B cell (primary cell): Measurements from ENCODE around the gene PPP1R13B. TPM values are rescaled to one million over a fixed set of nuclear protein-coding genes. Genes with fewer than 3 reads are reported as not detected.

Experiments
- ATAC-seq: fragments of 200-7000 bp; cut with Tn5 transposase; one replicate; pipeline ENCODE4 v1.10.0; 2021; ENCODE audit warnings: low read depth, mild to moderate bottlenecking, moderate number of reproducible peaks, moderate library complexity
- CTCF ChIA-PET: fragments of 350-600 bp; sonication (Branson Sonifier 250); formaldehyde crosslinking; loops from one replicate; lab custom pipeline; 2021; ENCODE audit warnings: antibody characterized with exemption, inconsistent platforms; lab: Charles Lee
- POLR2A ChIA-PET: fragments of 350-600 bp; sonication (Branson Sonifier 250); formaldehyde crosslinking; loops from one replicate; lab custom pipeline; 2021; ENCODE audit warnings: antibody characterized with exemption; lab: Charles Lee
- DNase-seq: peaks from one replicate; pipeline ENCODE4 v3.0.0; 2013
- H2AFZ ChIP-seq: 2 replicates; pipeline ENCODE4 v1.6.1; 2012; ENCODE audit warnings: mild to moderate bottlenecking, low read depth, low read length; ENCODE audit not compliant: insufficient read depth, poor library complexity, severe bottlenecking
- H3K27ac ChIP-seq, 2 donors: 1 replicate in 1 of 2; 2 replicates in 1 of 2; pipeline ENCODE4 v1.5.1; 2012 to 2013; ENCODE audit warnings: low read length in 2 of 2, mild to moderate bottlenecking in 2 of 2, moderate library complexity in 1 of 2
- H3K27me3 ChIP-seq, 4 experiments: fragments of 200-600 bp in 1 of 4; sonication (generic) in 1 of 4; replicated peaks in 1 of 4; 1 replicate in 2 of 4; 2 replicates in 2 of 4; pipeline versions ENCODE4 v1.6.1 to v1.7.0; 2013 to 2016; ENCODE audit warnings: low read length in 3 of 4, mild to moderate bottlenecking in 2 of 4, mixed read lengths in 1 of 4, moderate library complexity in 1 of 4; ENCODE audit not compliant: insufficient read depth in 4 of 4, control insufficient read depth in 3 of 4; ENCODE audit errors: control extremely low read depth in 1 of 4
- H3K36me3 ChIP-seq, 2 experiments: replicated peaks in 1 of 2; 1 replicate in 1 of 2; 2 replicates in 1 of 2; pipeline versions ENCODE4 v1.6.1 to v1.7.1; 2013; ENCODE audit warnings: low read length in 1 of 2; ENCODE audit not compliant: insufficient read depth in 2 of 2, control insufficient read depth in 1 of 2; ENCODE audit errors: control extremely low read depth in 1 of 2, extremely low read depth in 1 of 2
- H3K4me1 ChIP-seq, 2 donors: fragments of 200-600 bp in 1 of 2; sonication (generic) in 1 of 2; 1 replicate in 1 of 2; 2 replicates in 1 of 2; pipeline versions ENCODE4 v1.5.1 to v1.6.1; 2013 to 2017; ENCODE audit warnings: low read length in 2 of 2; ENCODE audit not compliant: control insufficient read depth in 2 of 2, insufficient read depth in 2 of 2
- H3K4me2 ChIP-seq: replicated peaks from 2 replicates; pipeline ENCODE3; 2012; ENCODE audit warnings: mild to moderate bottlenecking, low read depth, low read length; ENCODE audit not compliant: poor library complexity, severe bottlenecking
- H3K4me3 ChIP-seq, 5 experiments: fragments of 200-600 bp in 1 of 5; sonication (generic) in 1 of 5; 1 replicate in 3 of 5; 2 replicates in 2 of 5; pipeline versions ENCODE4 v1.5.1 to v1.7.0; 2011 to 2016; ENCODE audit warnings: low read length in 4 of 5, mild to moderate bottlenecking in 4 of 5, low read depth in 2 of 5, control low read depth in 1 of 5, moderate library complexity in 1 of 5; ENCODE audit not compliant: insufficient read depth in 1 of 5; ENCODE audit errors: control extremely low read depth in 1 of 5, extremely low read depth in 1 of 5
- H3K79me2 ChIP-seq: fragments of 200-600 bp; sonication (generic); one replicate; pipeline ENCODE4 v1.6.0; 2016; ENCODE audit warnings: low read length; ENCODE audit not compliant: control insufficient read depth, insufficient read depth
- H3K9ac ChIP-seq: fragments of 200-600 bp; sonication (generic); 2 replicates; pipeline ENCODE4 v1.6.1; 2017; ENCODE audit warnings: mild to moderate bottlenecking, low read length, moderate library complexity
- H3K9me3 ChIP-seq, 3 donors: one replicate each; pipeline versions ENCODE4 v1.6.1 to v1.7.1; 2013; ENCODE audit warnings: low read length in 2 of 3; ENCODE audit not compliant: control insufficient read depth in 2 of 3, insufficient read depth in 1 of 3; ENCODE audit errors: control extremely low read depth in 1 of 3
- H4K20me1 ChIP-seq: 2 replicates; pipeline ENCODE4 v1.6.0; 2012; ENCODE audit warnings: mild to moderate bottlenecking, low read length; ENCODE audit not compliant: insufficient read depth, control insufficient read depth, poor library complexity, severe bottlenecking
- H3K27ac Mint-ChIP-seq: one replicate; pipeline ENCODE4 v1.8.0; 2021; ENCODE audit warnings: mixed read lengths
- H3K27me3 Mint-ChIP-seq: one replicate; pipeline ENCODE4 v1.8.0; 2021; ENCODE audit warnings: mixed read lengths
- H3K4me1 Mint-ChIP-seq: one replicate; pipeline ENCODE4 v1.8.0; 2021; ENCODE audit warnings: mixed read lengths
- H3K4me3 Mint-ChIP-seq: one replicate; pipeline ENCODE4 v1.8.0; 2021; ENCODE audit warnings: mixed read lengths
- H3K9me3 Mint-ChIP-seq: one replicate; pipeline ENCODE4 v1.8.0; 2022; ENCODE audit warnings: mixed read lengths; ENCODE audit not compliant: insufficient read depth
- CTCF ChIP-seq: fragments of 200-600 bp; IDR thresholded peaks from one replicate; pipeline ENCODE4 v1.8.0; 2022; ENCODE audit warnings: antibody characterized with exemption, mild to moderate bottlenecking
- EZH2 ChIP-seq: IDR thresholded peaks from 2 replicates; pipeline ENCODE4 v1.6.1; 2012; ENCODE audit warnings: borderline replicate concordance, low read depth, mild to moderate bottlenecking, moderate library complexity, low read length; ENCODE audit not compliant: insufficient read depth, poor library complexity, severe bottlenecking
- WGBS: methylation state at CpG from one replicate; pipeline ENCODE4 v1.1.5; 2013; ENCODE audit warnings: missing lambda C conversion rate; ENCODE audit not compliant: insufficient coverage; 5-methylcytosine and 5-hydroxymethylcytosine counted together
- intact Hi-C: fragments of 100-400 bp; cut with micrococcal nuclease; formaldehyde crosslinking; loops from one replicate; pipeline ENCODE4 v1.10.0; 2022
- polyA plus RNA-seq: library from polyadenylated mRNA; depleted of rRNA; stranded (reverse); fragments of >200 nt; gene quantifications from 2 replicates; pipeline ENCODE4 v1.2.3, GENCODE V29; 2012
- total RNA-seq, 2 donors: library from RNA; stranded (reverse); fragments of 120-200 nt in 1 of 2; gene quantifications; 1 replicate in 1 of 2; 2 replicates in 1 of 2; pipeline versions ENCODE4 v1.2.3 to v1.2.4, GENCODE V29; 2013 to 2022

Gene PPP1R13B
- total and polyA plus RNA-seq, 2 donors (not counting 1 experiment from before 2014, with no cell fraction given), result 10.1 to 27.7 TPM

- Mint-ChIP-seq H3K4me1 (peaks cover 11% of the 10 kb centered on the region), H3K4me3 (no peak overlapping the region), H3K27me3 (peaks cover 11% of the 10 kb centered on the region), H3K27ac (no peak overlapping the region), H3K9me3 (no peaks in the 10 kb centered on the region)
- no peak for ATAC-seq
- TF ChIP-seq CTCF (no peak), EZH2 (no peak)
- DNase-seq, result no peak
- peaks cover 0 to 30% (median 3%) of the 10 kb centered on the region in 4 experiments for H3K27me3 ChIP-seq
- 97% methylated on average over 10 of the region's 11 CpGs for WGBS
- peaks cover 6 to 15% of the 10 kb centered on the region in 2 donors for H3K4me1 ChIP-seq
- no peak overlapping the region for H3K4me2 ChIP-seq
- H3K79me2 ChIP-seq, result no peaks in the 10 kb centered on the region
- no peak overlapping the region for H2AFZ ChIP-seq
- no peaks in the 10 kb centered on the region for H4K20me1 ChIP-seq
- ChIA-PET POLR2A (no interaction called here), CTCF (interaction anchor here (0.6 to 2.4 kb wide), 3 partner anchors 22 to 446 kb away, joined by 3 to 8 read pairs (median 3); no protein-coding TSS in a partner anchor)
- no peaks in the 10 kb centered on the region for H3K9me3 ChIP-seq
- H3K4me3 ChIP-seq, result no peak overlapping the region
- no peak overlapping the region for H3K9ac ChIP-seq
- H3K36me3 ChIP-seq, result no peaks in the 10 kb centered on the region
- no peak overlapping the region for H3K27ac ChIP-seq
- intact Hi-C loops, result no loop called here
These were observed 30.8 kb upstream of the PPP1R13B start for GRCh38 chr14:103878180-103878579.

GRCh38 chr14:103875010-103875409, 27.6 kb upstream of the PPP1R13B start:
- no peak overlapping the region for H3K4me2 ChIP-seq
- H3K27me3 Mint-ChIP-seq, result no peaks in the 10 kb centered on the region
- POLR2A ChIA-PET, result no interaction called here

More at GRCh38 chr14:103875010-103875409, 27.6 kb upstream of the PPP1R13B start:
- Histone ChIP-seq H3K27me3 (peaks cover 0 to 3% (median 0%) of the 10 kb centered on the region in 4 experiments), H3K79me2 (no peaks in the 10 kb centered on the region), H3K36me3 (no peaks in the 10 kb centered on the region), H3K27ac (no peak overlapping the region), H4K20me1 (no peaks in the 10 kb centered on the region), H2AFZ (no peak overlapping the region), H3K9ac (no peak overlapping the region), H3K9me3 (no peaks in the 10 kb centered on the region), H3K4me1 (peaks cover 11 to 20% of the 10 kb centered on the region in 2 donors), H3K4me3 (no peak overlapping the region)
- CTCF ChIA-PET, result no interaction called here
- 91% methylated on average over 5 of the region's 5 CpGs for WGBS
- no peak for ATAC-seq
- Mint-ChIP-seq H3K27ac (no peak overlapping the region), H3K4me1 (peaks cover 10% of the 10 kb centered on the region), H3K4me3 (no peak overlapping the region), H3K9me3 (no peaks in the 10 kb centered on the region)
- no peak for DNase-seq
- intact Hi-C loops, result no loop called here
- TF ChIP-seq EZH2 (no peak), CTCF (no peak)
